K562 (cell line): ENCODE measurements around the gene FASTK. TPM values are rescaled to one million over a fixed set of nuclear protein-coding genes. Genes with fewer than 3 reads are reported as not detected.
A peak's percentile ranks its signal among the peaks of the same experiment; 100 is the strongest.
"Not testable (repeated sequence)": the region's sequence is repeated elsewhere in the genome, so short reads cannot be mapped to it uniquely, and the experiment has no call there.

ENCODE experiments used
- ATF7 ChIP-seq: fragments of 450-650 bp; IDR thresholded peaks from 2 replicates; pipeline ENCODE4 v1.7.1; 2014; ENCODE audit warnings: mild to moderate bottlenecking, moderate library complexity
- BACH1 ChIP-seq: fragments of 200-800 bp; sonication (Bioruptor generic); IDR thresholded peaks from 2 replicates; pipeline ENCODE4 v1.6.1; 2016; ENCODE audit warnings: missing genetic modification characterization, missing compliant biosample characterization
- C11orf30 ChIP-seq: fragments of 450-650 bp; IDR thresholded peaks from 2 replicates; pipeline ENCODE4 v1.6.1; 2016; ENCODE audit warnings: low read depth, mild to moderate bottlenecking
- CHD1 ChIP-seq: fragments of 200-600 bp; sonication (generic); IDR thresholded peaks from one replicate; pipeline ENCODE4 v1.6.1; 2012; ENCODE audit warnings: mild to moderate bottlenecking, moderate library complexity, low read length, inconsistent platforms
- DDX20 ChIP-seq: fragments of 450-650 bp; IDR thresholded peaks from 2 replicates; pipeline ENCODE4 v1.6.1; 2016; ENCODE audit warnings: missing genetic modification characterization, low read depth, mild to moderate bottlenecking, missing compliant biosample characterization, moderate library complexity
- E2F3 ChIP-seq: fragments of 250-450 bp; sonication (Bioruptor Pico); IDR thresholded peaks from 2 replicates; pipeline ENCODE4 v1.4.0; 2020; ENCODE audit warnings: mild to moderate bottlenecking
- ELF2 ChIP-seq: fragments of 250-450 bp; sonication (Bioruptor Pico); IDR thresholded peaks from 2 replicates; pipeline ENCODE4 v1.5.0; 2021; ENCODE audit warnings: mild to moderate bottlenecking
- EP400 ChIP-seq: fragments of 450-650 bp; IDR thresholded peaks from 2 replicates; pipeline ENCODE4 v1.6.1; 2017; ENCODE audit warnings: antibody characterized with exemption, mild to moderate bottlenecking, moderate library complexity
- KLF13 ChIP-seq: fragments of 450-650 bp; IDR thresholded peaks from 2 replicates; pipeline ENCODE4 v1.6.1; 2016; ENCODE audit warnings: missing genetic modification characterization, low read depth, mild to moderate bottlenecking, missing compliant biosample characterization, moderate library complexity, borderline replicate concordance
- MEF2D ChIP-seq: conservative IDR thresholded peaks from 2 replicates; pipeline ENCODE4 v1.6.1; 2016; ENCODE audit warnings: low read depth, missing genetic modification characterization, missing compliant biosample characterization
- MTA2 ChIP-seq: fragments of 450-650 bp; IDR thresholded peaks from 2 replicates; pipeline ENCODE4 v1.6.1; 2016; ENCODE audit warnings: low read depth
- MTA3 ChIP-seq: fragments of 450-650 bp; formaldehyde crosslinking; IDR thresholded peaks from 2 replicates; pipeline ENCODE4 v1.6.1; 2017; ENCODE audit warnings: mild to moderate bottlenecking, borderline replicate concordance
- NR2F6 ChIP-seq: fragments of 450-650 bp; formaldehyde crosslinking; IDR thresholded peaks from 2 replicates; pipeline ENCODE4 v1.4.0; 2020; ENCODE audit warnings: mild to moderate bottlenecking
- PYGO2 ChIP-seq: fragments of 450-650 bp; IDR thresholded peaks from 2 replicates; pipeline ENCODE4 v1.6.1; 2016; ENCODE audit warnings: mild to moderate bottlenecking, missing genetic modification characterization, moderate library complexity, missing compliant biosample characterization
- SOX6 ChIP-seq: fragments of 450-650 bp; IDR thresholded peaks from 2 replicates; pipeline ENCODE4 v1.6.1; 2014; ENCODE audit warnings: mild to moderate bottlenecking
- SPI1 ChIP-seq: IDR thresholded peaks from 2 replicates; pipeline ENCODE4 v1.6.1; 2011; ENCODE audit warnings: low read depth, low read length, control low read depth, borderline replicate concordance
- TEAD2 ChIP-seq: fragments of 450-650 bp; IDR thresholded peaks from 2 replicates; pipeline ENCODE4 v1.6.1; 2016; ENCODE audit warnings: missing genetic modification characterization, control low read depth, missing compliant biosample characterization
- ZNF699 ChIP-seq: fragments of 250-450 bp; sonication (Bioruptor Pico); IDR thresholded peaks from 2 replicates; pipeline ENCODE4 v1.8.0; 2021; ENCODE audit warnings: mild to moderate bottlenecking, moderate library complexity; ENCODE audit not compliant: insufficient replicate concordance
- ZNF766 ChIP-seq: fragments of 200-800 bp; sonication (Bioruptor generic); conservative IDR thresholded peaks from 2 replicates; pipeline ENCODE4 v1.6.1; 2016; ENCODE audit warnings: missing genetic modification characterization, missing compliant biosample characterization
- ZNF77 ChIP-seq: fragments of 250-450 bp; sonication (Bioruptor Pico); IDR thresholded peaks from 2 replicates; pipeline ENCODE4 v1.5.0; 2020
- polyA plus RNA-seq, 8 experiments: library from polyadenylated mRNA; depleted of rRNA in 4 of 8; stranded (reverse) in 5 of 8; unstranded in 3 of 8; fragments of >200 nt; fragmentation: Nextera tagmentation in 2 of 8; fragmentation: Illumina TruSeq in 1 of 8; extraction: Ambion mirVana in 2 of 8; extraction: Trizol in 1 of 8; gene quantifications; 2 replicates each; pipeline versions ENCODE4 v1.2.1 to v1.2.3, GENCODE V29; 2011 to 2014; ENCODE audit warnings: inconsistent platforms in 1 of 8, missing spikeins in 1 of 8
- total RNA-seq, 7 experiments: library from RNA; depleted of rRNA in 6 of 7; stranded (reverse); fragments of >200 nt in 6 of 7; fragmentation: Illumina TruSeq in 2 of 7; extraction: Trizol in 2 of 7; gene quantifications; 2 replicates each; pipeline versions ENCODE4 v1.2.1 to v1.2.3, GENCODE V29; 2011 to 2021; ENCODE audit warnings: low replicate concordance in 1 of 7
- TF ChIP-seq, protein P1 (sequence below): fragments of 450-650 bp; formaldehyde crosslinking; IDR thresholded peaks from 2 replicates; pipeline ENCODE4 v1.4.0; 2020; ENCODE audit warnings: mild to moderate bottlenecking, moderate library complexity
- TF ChIP-seq, protein P2 (sequence below): fragments of 250-450 bp; sonication (Bioruptor Pico); IDR thresholded peaks from 2 replicates; pipeline ENCODE4 v1.8.0; 2021; ENCODE audit warnings: moderate library complexity, mild to moderate bottlenecking, inconsistent platforms
- TF ChIP-seq, protein P3 (sequence below), 3 experiments: fragments of 200-800 bp in 1 of 3; sonication (Bioruptor generic) in 1 of 3; sonication (generic) in 1 of 3; formaldehyde crosslinking in 1 of 3; IDR thresholded peaks; 2 replicates each; pipeline versions ENCODE4 v1.6.1 to v1.8.0; 2016 to 2022; ENCODE audit warnings: mild to moderate bottlenecking in 2 of 3, missing compliant biosample characterization in 2 of 3, missing genetic modification characterization in 2 of 3, missing genetic modification reagents in 1 of 3

Gene FASTK
- total and polyA plus RNA-seq, 9 of the 15 experiments (the other 6 are each of a cell fraction or from before 2014, with no cell fraction given), result 0.51 to 150 (median 48.2) TPM

DNA sequence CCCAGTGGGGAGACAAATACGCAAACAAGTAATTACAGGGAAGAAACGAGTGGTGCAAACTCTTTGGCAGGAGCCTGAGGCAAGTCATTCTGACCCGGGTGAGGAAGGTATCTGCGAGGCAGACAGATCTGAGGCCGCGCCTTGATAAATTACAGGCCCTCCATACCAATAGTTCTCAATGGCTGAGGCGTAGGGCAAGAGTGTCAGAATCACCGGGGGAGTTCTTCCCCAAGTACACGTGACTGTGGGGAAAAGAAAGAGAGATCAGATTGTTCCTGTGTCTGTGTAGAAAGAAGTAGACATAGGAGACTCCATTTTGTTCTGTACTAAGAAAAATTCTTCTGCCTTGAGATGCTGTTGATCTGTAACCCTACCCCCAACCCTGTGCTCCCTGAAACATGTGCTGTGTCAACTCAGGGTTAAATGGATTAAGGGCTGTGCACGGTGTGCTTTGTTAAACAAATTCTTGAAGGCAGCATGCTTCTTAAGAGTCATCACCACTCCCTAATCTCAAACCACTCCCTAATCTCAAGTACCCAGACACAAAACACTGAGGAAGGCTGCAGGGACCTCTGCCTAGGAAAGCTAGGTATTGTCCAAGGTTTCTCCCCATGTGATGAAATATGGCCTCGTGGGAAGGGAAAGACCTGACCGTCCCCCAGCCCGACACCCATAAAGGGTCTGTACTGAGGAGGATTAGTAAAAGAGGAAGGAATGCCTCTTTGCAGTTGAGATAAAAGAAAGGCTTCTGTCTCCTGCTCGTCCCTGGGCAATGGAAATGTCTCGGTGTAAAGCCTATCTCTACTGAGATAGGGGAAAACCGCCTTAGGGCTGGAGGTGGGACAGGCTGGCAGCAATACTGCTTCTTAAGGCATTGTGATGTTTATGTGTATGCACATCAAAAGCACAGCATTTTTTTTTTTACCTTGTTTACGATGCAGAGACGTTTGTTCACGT is 53.6 kb downstream of the FASTK start (continued):
- peak; percentile 73; the same call in 1 of the 2 replicates for TF ChIP-seq E2F3 (CRISPR knock-in tag)
- TF ChIP-seq, protein P1, sequence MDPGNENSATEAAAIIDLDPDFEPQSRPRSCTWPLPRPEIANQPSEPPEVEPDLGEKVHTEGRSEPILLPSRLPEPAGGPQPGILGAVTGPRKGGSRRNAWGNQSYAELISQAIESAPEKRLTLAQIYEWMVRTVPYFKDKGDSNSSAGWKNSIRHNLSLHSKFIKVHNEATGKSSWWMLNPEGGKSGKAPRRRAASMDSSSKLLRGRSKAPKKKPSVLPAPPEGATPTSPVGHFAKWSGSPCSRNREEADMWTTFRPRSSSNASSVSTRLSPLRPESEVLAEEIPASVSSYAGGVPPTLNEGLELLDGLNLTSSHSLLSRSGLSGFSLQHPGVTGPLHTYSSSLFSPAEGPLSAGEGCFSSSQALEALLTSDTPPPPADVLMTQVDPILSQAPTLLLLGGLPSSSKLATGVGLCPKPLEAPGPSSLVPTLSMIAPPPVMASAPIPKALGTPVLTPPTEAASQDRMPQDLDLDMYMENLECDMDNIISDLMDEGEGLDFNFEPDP, result 0 out of 2 replicates have a peak, but pooled peaks have one; percentile 23
- TF ChIP-seq KLF13 (tag), result peak; percentile 68; the same call in 1 of the 2 replicates
- peak; percentile 92 for TF ChIP-seq DDX20 (tag)
- TF ChIP-seq ELF2 (CRISPR knock-in tag), result peak; percentile 53; the same call in 1 of the 2 replicates
- TF ChIP-seq, protein P2, sequence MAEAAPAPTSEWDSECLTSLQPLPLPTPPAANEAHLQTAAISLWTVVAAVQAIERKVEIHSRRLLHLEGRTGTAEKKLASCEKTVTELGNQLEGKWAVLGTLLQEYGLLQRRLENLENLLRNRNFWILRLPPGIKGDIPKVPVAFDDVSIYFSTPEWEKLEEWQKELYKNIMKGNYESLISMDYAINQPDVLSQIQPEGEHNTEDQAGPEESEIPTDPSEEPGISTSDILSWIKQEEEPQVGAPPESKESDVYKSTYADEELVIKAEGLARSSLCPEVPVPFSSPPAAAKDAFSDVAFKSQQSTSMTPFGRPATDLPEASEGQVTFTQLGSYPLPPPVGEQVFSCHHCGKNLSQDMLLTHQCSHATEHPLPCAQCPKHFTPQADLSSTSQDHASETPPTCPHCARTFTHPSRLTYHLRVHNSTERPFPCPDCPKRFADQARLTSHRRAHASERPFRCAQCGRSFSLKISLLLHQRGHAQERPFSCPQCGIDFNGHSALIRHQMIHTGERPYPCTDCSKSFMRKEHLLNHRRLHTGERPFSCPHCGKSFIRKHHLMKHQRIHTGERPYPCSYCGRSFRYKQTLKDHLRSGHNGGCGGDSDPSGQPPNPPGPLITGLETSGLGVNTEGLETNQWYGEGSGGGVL (CRISPR knock-in tag), result peak; percentile 54; the same call in 1 of the 2 replicates
- TF ChIP-seq SPI1, result peak; percentile 15; the same call in 1 of the 2 replicates
- peak; percentile 79 for TF ChIP-seq EP400
- peak; percentile 93 for TF ChIP-seq ZNF766 (CRISPR knock-in tag)
- peak; percentile 56 for TF ChIP-seq CHD1
- peak; percentile 64; the same call in 1 of the 2 replicates for TF ChIP-seq ATF7
- TF ChIP-seq BACH1 (tag), result peak; percentile 90
- TF ChIP-seq ZNF77, result 0 out of 2 replicates have a peak, but pooled peaks have one; percentile 50
- peak; percentile 94 for TF ChIP-seq PYGO2 (tag)
- TF ChIP-seq, protein P3, sequence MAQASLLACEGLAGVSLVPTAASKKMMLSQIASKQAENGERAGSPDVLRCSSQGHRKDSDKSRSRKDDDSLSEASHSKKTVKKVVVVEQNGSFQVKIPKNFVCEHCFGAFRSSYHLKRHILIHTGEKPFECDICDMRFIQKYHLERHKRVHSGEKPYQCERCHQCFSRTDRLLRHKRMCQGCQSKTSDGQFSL (CRISPR knock-in tag; IDR thresholded peaks at IDR 0.05), result not testable (repeated sequence)
- TF ChIP-seq, protein P3 (tag; IDR thresholded peaks at IDR 0.05), result peak in 1 of 2 experiments; percentile 96; a peak in 2 of 4 replicates
- peak; percentile 22; the same call in 1 of the 2 replicates for TF ChIP-seq C11orf30
- TF ChIP-seq TEAD2, result peak; percentile 81
- TF ChIP-seq NR2F6, result 0 out of 2 replicates have a peak, but pooled peaks have one; percentile 20
- TF ChIP-seq MEF2D, result peak; percentile 94
- TF ChIP-seq SOX6, result peak; percentile 91
- TF ChIP-seq MTA3, result peak; percentile 65; the same call in 1 of the 2 replicates
- peak; percentile 83 for TF ChIP-seq ZNF699 (CRISPR knock-in tag)
- TF ChIP-seq MTA2, result peak; percentile 41; the same call in 1 of the 2 replicates
